IPS-18c (cell line): ENCODE data around the gene SEC24C.
A peak's percentile ranks its signal among the peaks of the same experiment; 100 is the strongest.

Experiments
- H3K4me3 ChIP-seq: 2 replicates; pipeline ENCODE4 v1.7.0; 2013; ENCODE audit warnings: low read depth, mild to moderate bottlenecking, low read length, moderate library complexity; ENCODE audit not compliant: insufficient read depth
- H3K9me3 ChIP-seq: one replicate; pipeline ENCODE4 v1.6.1; 2013; ENCODE audit warnings: mild to moderate bottlenecking, low read length, moderate library complexity; ENCODE audit not compliant: control insufficient read depth, insufficient read depth

Gene SEC24C

GRCh38 chr10:73759512-73760115 is 15.4 kb downstream of the SEC24C start:
- Histone ChIP-seq H3K4me3 (no peak overlapping the region), H3K9me3 (no peaks in the 10 kb centered on the region)

GRCh38 chr10:73761781-73762180 is 17.6 kb downstream of the SEC24C start:
- no peaks in the 10 kb centered on the region for H3K9me3 ChIP-seq
- no peak overlapping the region for H3K4me3 ChIP-seq

GRCh38 chr10:73762915-73763314 is 18.7 kb downstream of the SEC24C start:
- Histone ChIP-seq H3K4me3 (no peak overlapping the region), H3K9me3 (no peaks in the 10 kb centered on the region)

- Histone ChIP-seq H3K9me3 (no peaks in the 10 kb centered on the region), H3K4me3 (no peak overlapping the region)
Observed at GRCh38 chr10:73763343-73763742, 19.2 kb downstream of the SEC24C start.

- no peak overlapping the region for H3K4me3 ChIP-seq
- H3K9me3 ChIP-seq: no peaks in the 10 kb centered on the region
Observed at GRCh38 chr10:73765066-73765465, 20.9 kb downstream of the SEC24C start.

GRCh38 chr10:73768881-73769280 is 24.7 kb downstream of the SEC24C start:
- Histone ChIP-seq H3K9me3 (peaks cover 2% of the 10 kb centered on the region), H3K4me3 (no peak overlapping the region)

GRCh38 chr10:73769396-73769795 is 25.2 kb downstream of the SEC24C start:
- peaks cover 2% of the 10 kb centered on the region for H3K9me3 ChIP-seq

GRCh38 chr10:73771722-73772280 is 27.6 kb downstream of the SEC24C start:
- Histone ChIP-seq H3K4me3 (peak overlapping the region; percentile 97), H3K9me3 (peaks cover 2% of the 10 kb centered on the region)

More at GRCh38 chr10:73769396-73769795, 25.2 kb downstream of the SEC24C start:
- no peak overlapping the region for H3K4me3 ChIP-seq

GRCh38 chr10:73772281-73773151 is 28.3 kb downstream of the SEC24C start:
- Histone ChIP-seq H3K9me3 (peaks cover 2% of the 10 kb centered on the region), H3K4me3 (peak overlapping the region; percentile 97)

- Histone ChIP-seq H3K9me3 (peaks cover 2% of the 10 kb centered on the region), H3K4me3 (peak overlapping the region; percentile 97)
Observed at GRCh38 chr10:73773152-73773879, 29.1 kb downstream of the SEC24C start.

GRCh38 chr10:73774637-73775036 is 30.5 kb downstream of the SEC24C start:
- H3K4me3 ChIP-seq: no peak overlapping the region
- peaks cover 2% of the 10 kb centered on the region for H3K9me3 ChIP-seq

- Histone ChIP-seq H3K4me3 (no peak overlapping the region), H3K9me3 (no peaks in the 10 kb centered on the region)
Observed at GRCh38 chr10:73779018-73779417, 34.8 kb downstream of the SEC24C start.

GRCh38 chr10:73779539-73780197 is 35.5 kb downstream of the SEC24C start:
- Histone ChIP-seq H3K9me3 (no peaks in the 10 kb centered on the region), H3K4me3 (no peak overlapping the region)

GRCh38 chr10:73780301-73780700 is 36.1 kb downstream of the SEC24C start:
- Histone ChIP-seq H3K4me3 (no peak overlapping the region), H3K9me3 (no peaks in the 10 kb centered on the region)

GRCh38 chr10:73780966-73781365 is 36.8 kb downstream of the SEC24C start:
- Histone ChIP-seq H3K9me3 (no peaks in the 10 kb centered on the region), H3K4me3 (peak overlapping the region; percentile 91)

GRCh38 chr10:73781548-73781878 is 37.3 kb downstream of the SEC24C start:
- H3K9me3 ChIP-seq: no peaks in the 10 kb centered on the region
- peak overlapping the region; percentile 91 for H3K4me3 ChIP-seq
